Stimulated activated CD8-positive, alpha-beta memory T cell treated with anti-CD3 and anti-CD28 coated beads, Interleukin-4, amount 100 ng/mL, for 1 hour (primary cell): Measurements from ENCODE around the gene PLOD1.
"Not testable (repeated sequence)": the region's sequence is repeated elsewhere in the genome, so short reads cannot be mapped to it uniquely, and the experiment has no call there.

ENCODE experiments used
- DNase-seq, 2 donors: peaks; one replicate each; pipeline ENCODE4 v3.0.0-alpha.2; 2020; ENCODE audit warnings: low read depth in 2 of 2, low spot score in 1 of 2

PLOD1 gene

GRCh38 chr1:11934302-11935056 is at the start of gene PLOD1:
Gene PLOD1 (plus strand): TSS chr1:11934717. CDS start chr1:11934780, 63 bp downstream.
- peak; percentile 58 to 77 for DNase-seq

GRCh38 chr1:11885916-11886315 is 48.6 kb upstream of the PLOD1 start:
- no peak for DNase-seq

GRCh38 chr1:11886986-11887665 is 47.4 kb upstream of the PLOD1 start:
- no peak for DNase-seq

- DNase-seq = no peak
These were observed 46.9 kb upstream of the PLOD1 start for GRCh38 chr1:11887666-11888007.

GRCh38 chr1:11888206-11888876 is 46.2 kb upstream of the PLOD1 start:
- no peak for DNase-seq

- DNase-seq = no peak
These were observed 45.7 kb upstream of the PLOD1 start for GRCh38 chr1:11888877-11889208.

- no peak for DNase-seq
These were observed 42.9 kb upstream of the PLOD1 start for GRCh38 chr1:11891433-11892186.

- peak in 1 of 2 donors; percentile 57 for DNase-seq
These were observed 40.6 kb upstream of the PLOD1 start for GRCh38 chr1:11893907-11894251.

GRCh38 chr1:11894501-11894900 is 40.0 kb upstream of the PLOD1 start:
- not testable (repeated sequence) for DNase-seq

GRCh38 chr1:11898086-11898785 is 36.3 kb upstream of the PLOD1 start:
- no peak for DNase-seq

- no peak for DNase-seq
These were observed 35.6 kb upstream of the PLOD1 start for GRCh38 chr1:11898831-11899467.

- DNase-seq = not testable (repeated sequence)
These were observed 33.1 kb upstream of the PLOD1 start for GRCh38 chr1:11901446-11901845.

- DNase-seq = no peak
These were observed 31.3 kb upstream of the PLOD1 start for GRCh38 chr1:11903210-11903609.

GRCh38 chr1:11904156-11904555 is 30.4 kb upstream of the PLOD1 start:
- not testable (repeated sequence) for DNase-seq

GRCh38 chr1:11904978-11905377 is 29.5 kb upstream of the PLOD1 start:
- no peak for DNase-seq

- DNase-seq = no peak
These were observed 27.6 kb upstream of the PLOD1 start for GRCh38 chr1:11906870-11907269.

GRCh38 chr1:11907275-11908094 is 27.0 kb upstream of the PLOD1 start:
- DNase-seq = peak; percentile 67 to 75

GRCh38 chr1:11908095-11908675 is 26.3 kb upstream of the PLOD1 start:
- DNase-seq = peak; percentile 42 to 50

- DNase-seq = not testable (repeated sequence)
These were observed 23.6 kb upstream of the PLOD1 start for GRCh38 chr1:11910914-11911228.
